Inflammatory macrophage (primary cell): ENCODE measurements around the gene SAMD4B.
A peak's percentile ranks its signal among the peaks of the same experiment; 100 is the strongest.

ENCODE experiments used
- DNase-seq, 2 donors: peaks; one replicate each; pipeline ENCODE4 v3.0.0-alpha.2; 2020 to 2022

Gene SAMD4B

GRCh38 chr19:39397360-39398296 lies 55.4 kb downstream of the SAMD4B start:
- DNase-seq = peak; percentile 86 to 92

GRCh38 chr19:39398297-39398864 lies 56.2 kb downstream of the SAMD4B start:
- DNase-seq = peak; percentile 88 to 91

- DNase-seq = no peak
Measured at GRCh38 chr19:39399668-39400050, 57.4 kb downstream of the SAMD4B start.

GRCh38 chr19:39400061-39400460 lies 57.8 kb downstream of the SAMD4B start:
- DNase-seq = no peak

GRCh38 chr19:39401070-39401548 lies 58.9 kb downstream of the SAMD4B start:
- DNase-seq = no peak

- DNase-seq = peak; percentile 72 to 83
Measured at GRCh38 chr19:39401549-39402345, 59.5 kb downstream of the SAMD4B start.

- peak; percentile 86 to 87 for DNase-seq
Measured at GRCh38 chr19:39402346-39403300, 60.4 kb downstream of the SAMD4B start.

GRCh38 chr19:39403331-39404312 lies 61.4 kb downstream of the SAMD4B start:
- peak; percentile 47 to 89 for DNase-seq

- DNase-seq = no peak
Measured at GRCh38 chr19:39405261-39405957, 63.2 kb downstream of the SAMD4B start.

GRCh38 chr19:39405958-39406655 lies 63.9 kb downstream of the SAMD4B start:
- no peak for DNase-seq

- peak; percentile 82 to 91 for DNase-seq
Measured at GRCh38 chr19:39406656-39407409, 64.6 kb downstream of the SAMD4B start, which contains the start of gene ZFP36. ZFP36 (plus strand) TSS chr19:39406847; CDS start chr19:39406905, 58 bp downstream.

GRCh38 chr19:39407410-39407659 lies 65.1 kb downstream of the SAMD4B start:
- DNase-seq = no peak

GRCh38 chr19:39407660-39408391 lies 65.6 kb downstream of the SAMD4B start:
- DNase-seq = peak; percentile 29 to 45

- DNase-seq = no peak
Measured at GRCh38 chr19:39408392-39409207, 66.4 kb downstream of the SAMD4B start.

- DNase-seq = peak; percentile 71 to 75
Measured at GRCh38 chr19:39409208-39410016, 67.2 kb downstream of the SAMD4B start.
